ENCODE data around the gene MAP1LC3B2.
"Not testable (repeated sequence)": the region's sequence is repeated elsewhere in the genome, so short reads cannot be mapped to it uniquely, and the experiment has no call there.

MAP1LC3B2 gene

DNA sequence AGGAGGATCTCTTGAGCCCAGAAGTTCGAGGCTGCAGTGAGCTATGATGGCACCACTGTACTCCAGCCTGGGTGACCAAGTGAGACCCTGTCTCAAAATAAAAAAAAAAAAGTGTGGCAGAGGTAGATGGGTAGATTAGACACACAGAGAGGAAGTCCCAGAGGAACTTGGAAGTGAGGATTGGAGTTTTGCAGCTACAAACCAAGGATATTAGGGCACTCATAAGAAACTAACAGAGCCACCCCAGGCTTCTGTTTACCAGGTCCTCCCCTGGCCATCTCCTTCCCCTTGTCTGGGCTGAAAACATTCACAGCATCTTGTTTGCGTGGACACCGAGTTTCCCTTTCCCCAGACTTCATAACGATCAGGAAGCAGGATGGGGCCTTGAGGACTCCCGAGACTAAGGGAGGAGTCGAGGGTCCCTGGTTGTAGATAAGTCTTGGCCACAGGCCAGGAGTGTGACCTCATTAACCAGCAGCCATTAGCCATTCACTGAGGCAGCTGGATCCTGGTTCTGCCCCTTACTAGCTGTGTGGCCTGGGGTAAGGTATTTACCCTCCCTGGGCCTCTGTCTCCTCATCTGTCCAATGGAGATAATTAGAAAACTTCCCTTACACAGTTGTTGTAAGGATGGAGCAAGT lies 2.1 kb downstream of the MAP1LC3B2 start:
- DNase-seq, result no peak

DNA sequence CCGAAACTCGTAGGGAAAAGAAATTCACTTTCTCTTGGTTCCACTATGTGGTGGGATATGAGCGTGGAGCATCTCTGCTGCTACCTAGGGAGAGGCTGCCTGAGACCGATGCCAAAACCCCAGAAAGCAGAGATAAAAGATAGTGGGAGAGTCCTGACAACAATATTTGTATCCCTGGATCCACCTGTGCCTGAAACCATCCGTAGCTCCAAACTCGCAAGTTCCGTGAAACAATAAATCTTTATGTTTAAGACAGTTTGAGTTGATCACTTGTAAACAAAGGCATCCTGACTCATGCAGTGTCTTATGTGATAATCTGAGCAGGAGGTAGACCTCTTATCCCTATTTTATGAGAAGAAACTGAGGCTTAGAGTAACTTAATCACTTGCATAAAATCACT lies 2.9 kb downstream of the MAP1LC3B2 start:
- DNase-seq, result no peak

DNA sequence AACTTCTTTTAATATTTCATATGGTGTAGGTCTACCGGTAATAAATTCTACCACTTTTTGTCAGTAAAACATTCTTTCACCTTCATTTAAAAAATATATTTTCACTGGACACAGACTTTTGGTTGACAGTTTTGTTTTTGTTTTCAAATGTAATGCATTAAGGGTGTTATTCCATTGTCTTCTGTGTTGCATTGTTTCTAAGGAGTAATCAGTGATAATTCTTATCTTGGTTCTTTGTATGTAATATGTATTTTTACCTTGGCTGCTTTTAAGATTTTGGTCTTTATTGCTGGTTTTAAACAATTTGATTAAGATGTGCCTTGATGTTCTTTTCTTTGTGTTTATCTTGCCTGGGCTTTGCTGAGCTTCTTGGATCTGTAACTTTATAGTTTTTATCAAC lies 4.1 kb downstream of the MAP1LC3B2 start:
- DNase-seq, result no peak

DNA sequence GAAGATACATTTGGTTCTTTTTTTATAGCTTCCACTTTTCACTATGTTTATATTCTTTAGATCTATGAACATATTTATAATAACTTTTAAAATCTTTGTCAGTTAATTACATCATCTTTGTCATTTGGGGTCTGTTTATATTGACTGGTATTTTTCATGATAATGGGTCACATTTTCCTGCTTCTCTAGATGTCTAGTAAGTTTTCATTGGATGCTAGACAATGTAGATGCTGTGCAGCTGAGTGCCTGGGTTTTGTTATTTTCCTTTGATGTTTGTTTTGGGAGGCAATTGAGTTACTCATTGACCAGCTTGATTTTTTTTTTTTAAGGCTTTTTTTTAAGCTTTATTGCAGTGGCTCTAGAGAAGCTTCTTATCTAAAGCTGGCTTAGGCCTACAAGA lies 4.9 kb downstream of the MAP1LC3B2 start:
- no peak for DNase-seq

DNA sequence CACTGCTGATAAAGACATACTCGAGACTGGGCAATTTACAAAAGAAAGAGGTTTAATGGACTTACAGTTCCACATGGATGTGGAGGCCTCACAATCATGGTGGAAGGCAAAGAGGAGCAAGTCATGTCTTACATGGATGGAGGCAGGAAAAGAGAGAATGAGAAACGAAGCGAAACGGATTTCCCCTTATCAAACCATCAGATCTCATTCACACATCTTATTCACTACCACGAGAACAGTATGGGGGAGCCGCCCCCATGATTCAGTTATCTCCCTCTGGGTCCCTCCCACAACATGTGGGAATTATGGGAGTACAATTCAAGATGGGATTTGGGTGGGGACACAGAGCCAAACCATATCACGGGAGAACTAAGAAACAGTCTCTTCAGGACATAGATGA lies 6.0 kb downstream of the MAP1LC3B2 start:
- DNase-seq, result not testable (repeated sequence)

DNA sequence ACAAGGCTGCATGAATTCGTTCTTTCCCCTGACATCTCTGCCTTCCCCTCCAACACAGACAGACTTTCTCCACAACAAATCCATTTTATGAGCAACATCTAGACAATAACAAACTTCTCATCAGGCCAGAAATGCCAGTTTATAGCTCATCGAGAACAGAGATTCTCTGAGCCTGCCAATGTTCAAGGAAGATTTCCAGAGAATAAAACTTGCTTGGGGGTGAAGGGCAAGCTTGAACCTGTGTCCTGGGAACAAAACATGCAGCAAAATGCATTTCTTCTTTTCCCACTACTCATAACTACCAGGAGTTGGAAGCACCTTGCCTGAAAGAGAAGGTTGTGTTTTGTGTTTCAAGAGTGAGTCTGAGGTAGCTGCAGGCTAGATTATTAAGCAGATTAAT lies 6.8 kb downstream of the MAP1LC3B2 start:
- DNase-seq, result no peak

DNA sequence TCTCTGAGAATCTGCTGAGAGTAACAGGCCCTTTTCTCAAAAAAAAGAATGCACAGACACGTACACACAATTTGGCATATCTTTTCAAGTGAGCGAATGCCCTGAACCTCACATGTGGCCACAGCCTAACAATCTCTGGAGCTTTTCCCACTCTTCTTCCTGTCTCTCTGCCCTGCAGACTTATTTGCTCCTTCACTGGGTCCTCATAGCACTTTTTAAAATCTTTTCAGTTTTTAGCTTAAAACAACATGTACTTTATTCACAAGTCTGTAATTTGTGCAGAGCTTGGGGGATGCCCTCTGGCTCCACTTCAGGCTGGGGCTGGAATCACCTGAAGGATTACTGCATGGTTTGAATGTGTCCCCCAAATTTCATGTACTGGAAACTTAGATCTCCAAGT lies 9.0 kb downstream of the MAP1LC3B2 start:
- DNase-seq, result no peak

DNA sequence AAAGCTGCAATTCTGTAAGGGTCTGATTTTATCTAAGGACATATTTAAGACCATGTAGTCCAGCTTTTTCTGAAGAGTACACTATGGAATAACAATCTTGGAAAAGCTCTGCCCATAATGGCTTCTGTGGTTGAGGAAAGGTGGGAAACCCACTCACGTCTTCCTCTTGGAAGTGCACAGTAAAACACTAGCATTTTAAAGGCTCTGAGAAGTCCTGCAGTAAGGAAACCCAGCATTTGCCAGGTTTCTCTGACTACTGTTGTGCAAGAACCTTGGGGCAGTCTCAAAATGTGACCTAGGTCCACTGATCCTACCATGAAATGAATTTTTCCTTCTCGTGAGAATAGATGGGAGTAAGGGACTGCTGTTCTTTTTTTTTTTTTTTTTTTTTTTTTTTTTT lies 11.9 kb downstream of the MAP1LC3B2 start:
- DNase-seq, result no peak

DNA sequence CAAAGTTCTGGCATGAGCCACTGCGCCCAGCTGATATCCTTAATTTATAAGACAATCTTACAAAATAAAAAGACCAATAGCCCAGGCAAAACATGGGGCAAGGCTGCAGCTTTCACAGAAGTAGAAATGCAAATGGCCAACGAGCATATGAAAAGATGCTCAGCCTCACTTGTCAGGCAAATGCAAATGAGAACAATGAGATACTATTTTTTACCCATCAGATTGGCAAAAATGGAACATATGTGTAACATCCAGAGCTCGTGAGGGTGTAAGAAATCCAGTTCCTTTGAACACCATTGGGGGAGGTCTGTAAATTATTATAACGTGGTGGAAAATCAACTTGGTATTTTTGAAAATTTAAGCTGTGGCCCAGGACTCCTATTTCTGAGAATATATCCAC lies 14.6 kb downstream of the MAP1LC3B2 start:
- DNase-seq, result no peak

DNA sequence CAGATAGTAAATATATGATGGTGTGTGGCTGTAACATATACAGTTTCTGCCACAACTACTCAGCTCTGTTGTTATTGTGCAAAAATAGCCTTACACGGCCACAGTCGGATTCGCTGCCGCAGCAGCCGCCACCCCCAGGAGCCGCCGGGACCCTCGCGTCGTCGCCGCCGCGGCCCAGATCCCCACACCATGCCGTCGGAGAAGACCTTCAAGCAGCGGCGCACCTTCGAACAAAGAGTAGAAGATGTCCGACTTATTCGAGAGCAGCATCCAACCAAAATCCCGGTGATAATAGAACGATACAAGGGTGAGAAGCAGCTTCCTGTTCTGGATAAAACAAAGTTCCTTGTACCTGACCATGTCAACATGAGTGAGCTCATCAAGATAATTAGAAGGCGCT lies 16.6 kb downstream of the MAP1LC3B2 start:
- DNase-seq, result not testable (repeated sequence)

DNA sequence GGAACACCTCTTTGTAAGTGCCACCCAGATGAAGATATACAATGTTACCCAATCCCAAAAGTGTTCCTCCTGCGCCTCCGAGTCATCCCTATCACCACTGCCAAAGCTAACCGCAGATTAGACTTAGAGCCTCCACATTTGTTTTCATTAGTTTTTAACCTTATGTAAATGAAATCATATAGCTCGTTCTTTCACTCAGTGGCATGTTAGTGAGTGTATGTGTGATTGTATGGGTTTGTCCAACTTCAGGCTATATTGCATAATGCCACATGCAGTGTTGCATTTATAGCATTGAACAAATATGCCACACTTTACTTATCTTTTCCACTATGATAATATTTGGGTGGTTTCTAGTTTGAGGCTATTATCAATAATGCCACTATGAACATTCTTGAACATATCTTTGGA lies 18.0 kb downstream of the MAP1LC3B2 start:
- DNase-seq, result no peak

DNA sequence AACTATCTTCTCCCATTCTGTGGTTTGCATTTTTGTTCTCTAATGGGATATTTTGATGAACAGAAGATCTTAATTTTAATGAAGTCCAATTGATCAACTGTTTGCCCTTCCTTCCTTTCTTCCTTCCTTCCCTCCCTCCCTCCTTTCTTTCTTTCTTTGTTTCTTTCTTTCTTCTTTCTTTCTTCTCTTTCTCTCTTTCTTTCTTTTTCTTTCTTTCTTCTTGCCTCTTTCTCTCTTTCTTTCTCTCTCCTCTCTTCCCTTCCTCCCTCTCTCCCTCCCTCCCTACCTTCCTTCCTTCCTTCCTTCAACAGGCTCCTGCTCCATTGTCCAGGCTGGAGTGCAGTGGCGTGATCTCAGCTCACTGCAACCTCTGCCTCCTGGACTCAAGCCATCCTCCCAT lies 18.9 kb downstream of the MAP1LC3B2 start:
- DNase-seq, result no peak

DNA sequence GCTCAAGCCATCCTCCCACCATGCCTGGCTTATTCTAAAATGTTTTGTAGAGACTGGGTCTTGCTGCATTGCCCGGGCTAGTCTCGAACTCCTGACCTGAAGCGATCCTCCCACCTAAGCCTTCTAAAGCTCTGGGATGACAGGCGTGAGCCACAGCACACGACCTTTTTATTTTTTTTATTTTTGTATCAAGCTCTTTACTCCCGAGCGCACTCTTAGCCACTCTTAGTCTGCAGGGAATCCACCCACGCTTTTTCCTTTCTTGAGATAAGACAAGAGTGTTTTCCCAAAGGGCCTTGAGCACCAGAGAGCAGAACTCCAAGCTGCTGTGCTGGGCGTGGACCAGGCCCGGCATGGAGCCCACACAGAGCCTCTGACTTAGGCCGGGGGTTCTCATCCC lies 23.4 kb downstream of the MAP1LC3B2 start:
- DNase-seq, result no peak

DNA sequence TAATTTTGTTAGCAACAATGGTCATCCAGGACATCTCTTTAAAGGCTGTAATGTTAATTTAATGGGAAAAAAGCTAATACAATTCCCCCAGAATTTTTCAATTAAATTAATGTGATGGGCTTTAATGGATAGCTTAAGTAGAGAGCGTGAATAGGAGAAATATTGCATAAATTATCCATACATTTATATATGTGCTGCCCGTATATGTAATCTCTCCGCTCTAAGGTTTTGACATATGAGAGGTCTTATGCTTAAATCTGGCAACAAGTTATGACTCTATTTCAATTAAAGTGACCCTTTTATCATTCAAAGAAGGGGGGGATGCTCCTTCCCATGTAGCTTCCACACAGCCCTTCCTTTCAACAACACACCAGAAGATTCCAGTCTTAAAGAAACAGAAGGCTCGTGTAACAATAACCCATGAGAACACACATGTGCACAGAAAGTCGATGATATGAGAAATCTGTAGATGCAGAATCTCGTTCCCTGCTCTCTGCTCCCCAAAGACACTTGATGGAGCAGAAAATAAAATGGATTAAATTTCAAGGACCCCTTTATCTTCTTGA lies 24.0 kb downstream of the MAP1LC3B2 start:
- no peak for DNase-seq

DNA sequence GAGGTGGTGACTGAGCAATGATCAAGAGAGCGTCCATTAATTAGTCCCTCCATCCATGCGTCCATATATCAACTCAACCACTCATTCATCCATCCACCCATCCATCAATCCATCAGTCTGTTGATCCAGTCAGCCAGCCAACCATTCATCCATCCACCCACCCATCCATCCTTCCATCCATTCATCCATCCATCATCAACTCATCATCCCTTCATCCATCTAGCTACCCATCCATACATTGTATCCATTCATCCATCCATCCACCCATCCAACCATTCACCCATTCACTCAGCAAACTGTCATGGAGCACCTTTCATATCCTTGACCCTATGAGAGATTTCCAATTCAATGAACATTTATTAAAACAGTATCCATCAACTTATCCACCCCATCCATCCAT lies 28.1 kb downstream of the MAP1LC3B2 start:
- DNase-seq, result no peak

DNA sequence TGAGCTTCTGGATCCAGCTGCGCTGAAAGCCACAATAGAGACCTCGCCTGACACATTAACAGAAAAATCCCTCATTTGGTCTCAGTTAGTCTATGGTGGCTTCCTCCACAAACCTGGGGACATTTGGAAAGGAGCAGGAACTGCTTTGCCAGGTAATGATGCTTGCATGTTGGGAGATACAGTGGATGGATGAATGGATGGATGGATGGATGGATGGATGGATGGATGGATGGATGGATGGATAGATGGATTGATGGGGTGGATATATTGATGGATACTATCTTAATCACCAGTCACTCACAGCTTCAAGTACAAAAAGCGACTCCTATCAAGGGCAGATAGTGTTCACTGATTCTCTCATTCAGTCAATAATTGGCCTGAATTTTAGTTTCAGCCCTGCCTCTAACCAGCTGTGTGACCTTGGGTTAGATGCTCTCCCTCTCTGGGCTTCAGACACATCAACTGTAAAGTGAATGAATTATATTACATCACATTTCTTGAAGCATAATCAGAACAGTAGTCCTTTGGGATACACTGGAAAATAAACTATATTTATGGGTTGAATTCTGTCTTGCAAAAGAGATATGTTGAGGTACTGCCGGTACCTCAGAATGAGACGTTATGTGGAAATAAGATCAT lies 29.3 kb downstream of the MAP1LC3B2 start:
- DNase-seq, result no peak

DNA sequence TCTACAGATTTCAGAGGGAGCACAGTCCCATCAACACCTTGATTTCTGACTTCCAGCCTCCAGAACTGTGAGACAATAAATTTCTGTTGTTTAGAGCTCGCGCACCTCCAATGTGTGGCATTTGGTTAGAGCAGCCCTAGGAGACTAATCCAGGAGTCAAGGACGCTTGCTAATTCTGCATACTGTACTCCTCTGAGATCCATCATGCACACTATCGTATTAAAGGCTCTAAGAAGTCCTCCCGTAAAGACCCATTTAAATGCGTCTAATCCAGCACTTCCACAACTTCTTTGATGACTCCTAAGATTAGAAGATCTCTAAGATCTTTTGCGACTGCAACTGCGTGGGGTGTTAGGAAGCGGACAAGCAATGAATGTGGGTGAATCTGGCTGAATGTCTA lies 30.4 kb downstream of the MAP1LC3B2 start:
- no peak for DNase-seq

DNA sequence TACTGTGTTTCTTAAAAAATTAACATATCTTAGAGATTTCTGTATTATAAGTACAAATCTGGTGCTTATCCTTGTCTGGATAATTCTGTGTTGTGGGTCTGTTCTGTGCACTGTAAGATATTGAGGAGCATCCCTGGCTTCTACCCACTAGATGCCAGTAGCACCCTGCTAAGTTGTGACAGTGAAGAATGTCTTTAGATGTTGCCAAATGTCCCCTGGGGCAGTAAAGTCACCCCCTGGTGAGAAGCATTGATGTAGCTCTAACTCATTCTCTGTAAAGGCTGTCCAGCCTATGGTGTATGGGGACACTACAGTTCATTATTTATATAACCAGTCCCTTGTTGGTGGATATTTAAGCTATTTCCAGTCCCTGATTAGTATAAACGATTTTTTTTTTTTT lies 31.4 kb downstream of the MAP1LC3B2 start:
- DNase-seq, result no peak

DNA sequence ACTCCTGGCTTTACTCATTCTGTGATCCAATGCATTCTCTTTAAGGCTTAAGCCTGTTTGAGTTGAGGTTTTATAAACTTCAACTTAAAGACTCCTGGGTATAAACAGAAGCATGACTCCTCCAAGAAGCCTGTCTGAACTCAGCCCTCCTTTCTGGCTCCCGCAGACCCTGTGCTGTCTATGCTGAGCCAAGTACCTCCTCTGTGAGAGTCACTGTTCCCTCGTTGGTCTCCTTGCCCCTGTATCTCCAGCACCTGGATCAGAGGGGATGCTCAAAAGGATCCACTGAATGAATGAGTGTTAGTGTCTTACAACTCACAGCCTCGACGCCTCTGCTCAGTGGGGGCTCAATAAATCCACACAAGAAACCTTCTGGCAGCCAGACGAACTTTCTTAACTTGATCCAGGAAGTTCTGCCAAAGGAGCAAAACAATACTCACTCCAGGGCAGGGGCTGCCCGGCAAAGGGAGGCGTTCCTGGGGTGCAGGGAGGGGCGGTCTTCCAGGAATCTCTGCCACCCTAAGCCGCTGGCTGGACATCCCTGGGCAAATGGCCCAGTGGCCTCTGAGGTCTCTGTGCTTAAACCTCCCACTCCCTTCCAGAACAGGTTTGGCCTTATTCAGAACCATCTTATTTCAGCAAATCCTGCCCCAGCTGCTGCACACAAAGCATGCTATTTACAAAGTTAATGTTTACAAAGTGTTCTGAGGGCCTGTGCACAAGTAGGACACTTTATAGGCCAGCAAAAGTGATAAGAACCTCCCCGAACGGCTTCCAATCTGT lies 32.9 kb downstream of the MAP1LC3B2 start:
- DNase-seq, result no peak

DNA sequence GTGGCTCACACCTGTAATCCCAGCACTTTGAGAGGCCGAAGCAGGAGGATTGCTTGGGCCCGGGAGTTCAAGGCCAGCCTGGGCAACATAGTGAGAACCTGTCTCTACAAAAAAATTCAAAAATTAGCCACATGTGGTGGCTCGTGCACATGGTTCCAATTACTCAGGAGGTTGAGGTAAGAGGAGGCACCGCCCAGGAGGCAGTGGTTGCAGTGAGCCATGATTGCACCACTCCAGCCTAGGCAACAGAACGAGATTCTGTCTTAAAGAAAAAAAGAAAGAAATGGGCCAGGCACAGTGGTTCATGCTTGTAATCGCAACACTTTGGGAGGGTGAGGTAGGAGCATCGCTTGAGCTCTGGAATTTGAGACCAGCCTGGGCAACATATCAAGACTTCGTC lies 33.5 kb downstream of the MAP1LC3B2 start:
- DNase-seq, result peak; percentile 68

DNA sequence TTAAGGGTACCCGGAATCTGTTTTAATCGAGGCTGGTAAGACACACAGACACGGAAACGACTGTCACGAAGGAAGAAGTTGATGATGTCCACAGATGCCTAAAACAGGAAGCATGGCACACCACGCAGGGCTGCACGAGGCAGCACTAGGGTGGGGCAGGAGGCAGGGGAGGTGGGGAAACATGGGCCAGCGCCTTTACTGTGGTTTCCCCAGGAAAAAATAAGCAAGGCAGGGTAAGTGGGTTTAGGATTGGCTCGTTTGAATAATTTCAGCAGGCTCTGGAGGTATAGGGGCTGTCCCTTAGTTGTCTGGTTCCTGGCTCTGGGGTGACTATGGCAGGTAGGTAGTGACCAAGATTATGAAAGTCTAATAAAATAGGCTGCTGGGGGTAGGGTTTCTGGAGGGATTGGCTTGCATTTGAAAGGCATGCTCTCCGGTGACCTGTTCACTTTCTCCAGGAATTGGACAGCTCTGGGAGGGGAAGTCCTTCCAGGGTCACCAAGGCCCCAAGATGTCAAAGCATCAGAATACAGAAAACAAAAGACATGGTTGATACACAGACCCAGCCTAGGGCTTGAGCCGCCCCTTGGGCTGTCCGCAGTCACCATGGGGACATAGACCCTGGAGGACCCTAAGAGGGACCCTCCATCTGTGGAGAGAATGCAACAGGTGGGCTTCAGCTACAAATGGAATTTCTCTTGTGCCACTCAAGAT lies 35.3 kb downstream of the MAP1LC3B2 start:
- DNase-seq, result peak; percentile 93

DNA sequence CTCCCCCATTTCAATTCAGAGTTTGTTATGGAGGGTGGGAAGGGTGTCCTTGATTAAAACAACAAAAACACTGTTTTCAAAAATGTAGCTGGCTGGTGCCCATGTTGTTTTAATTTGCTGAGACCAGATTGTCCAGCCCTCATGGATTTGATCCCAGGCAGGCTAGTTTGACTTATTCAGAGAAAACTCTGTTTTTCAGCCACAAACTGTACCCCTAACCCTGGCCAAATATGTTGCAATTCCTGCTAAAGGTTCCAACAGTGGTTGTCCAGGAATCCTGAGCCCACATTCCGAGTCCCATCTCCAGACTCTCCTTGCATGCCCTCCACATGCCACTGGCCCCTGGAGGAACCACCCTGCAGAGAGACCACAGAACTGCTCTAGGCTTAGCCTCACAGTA lies 36.0 kb downstream of the MAP1LC3B2 start:
- DNase-seq, result no peak

DNA sequence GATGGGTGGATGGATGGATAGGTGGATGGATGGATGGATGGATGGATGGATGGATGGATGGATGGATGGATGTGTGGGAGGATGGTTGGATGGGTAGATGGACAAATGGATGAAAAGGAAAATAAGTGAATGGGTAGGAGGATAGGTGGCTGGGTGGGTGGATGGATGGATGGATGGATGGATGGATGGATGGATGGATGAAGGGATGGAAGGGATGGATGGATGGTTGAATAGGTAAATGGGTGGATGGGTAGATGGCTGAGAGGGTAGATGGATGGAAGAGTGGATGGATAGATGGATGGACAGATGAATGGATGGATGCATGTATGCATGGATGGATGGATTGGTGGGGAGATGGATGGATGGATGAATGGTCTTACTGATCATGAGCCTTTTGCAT lies 36.5 kb downstream of the MAP1LC3B2 start:
- no peak for DNase-seq

Data from inflammatory macrophage treated with lipopolysaccharide for 4 hours (primary cell).